ENCODE results near the gene TMEM95.

Gene TMEM95

GRCh38 chr17:7382901-7383300 lies 27.9 kb downstream of the TMEM95 start:
- no peak for DNase-seq

GRCh38 chr17:7383371-7383741 lies 28.4 kb downstream of the TMEM95 start:
- DNase-seq: no peak

- DNase-seq: no peak
Measured at GRCh38 chr17:7383742-7384488, 29.0 kb downstream of the TMEM95 start.

- no peak for DNase-seq
Measured at GRCh38 chr17:7384489-7385081, 29.6 kb downstream of the TMEM95 start.

GRCh38 chr17:7388856-7389255 lies 33.9 kb downstream of the TMEM95 start:
- DNase-seq: no peak

- DNase-seq: no peak
Measured at GRCh38 chr17:7389924-7390910, 35.3 kb downstream of the TMEM95 start.

GRCh38 chr17:7391307-7391706 lies 36.4 kb downstream of the TMEM95 start:
- no peak for DNase-seq

- no peak for DNase-seq
Measured at GRCh38 chr17:7392696-7393612, 38.0 kb downstream of the TMEM95 start.

GRCh38 chr17:7393613-7394451 lies 38.9 kb downstream of the TMEM95 start:
- DNase-seq: no peak

- peak; percentile 47 for DNase-seq
Measured at GRCh38 chr17:7394452-7395191, 39.7 kb downstream of the TMEM95 start, which contains the start of gene PLSCR3. Gene PLSCR3, minus strand, starts transcription at chr17:7394525. Its CDS starts 415 bp downstream, at chr17:7394110.

- no peak for DNase-seq
Measured at GRCh38 chr17:7396147-7396546, 41.2 kb downstream of the TMEM95 start.

GRCh38 chr17:7398612-7399011 lies 43.7 kb downstream of the TMEM95 start:
- no peak for DNase-seq

GRCh38 chr17:7403043-7403726 lies 48.2 kb downstream of the TMEM95 start:
- no peak for DNase-seq

GRCh38 chr17:7403727-7403976 lies 48.7 kb downstream of the TMEM95 start:
- DNase-seq: no peak

GRCh38 chr17:7403977-7404736 lies 49.2 kb downstream of the TMEM95 start, which contains the start of gene TMEM256:
Gene TMEM256, minus strand, starts transcription at chr17:7404097. Its CDS starts 13 bp downstream, at chr17:7404084.
- peak; percentile 81 for DNase-seq

GRCh38 chr17:7404737-7405349 lies 49.9 kb downstream of the TMEM95 start:
- no peak for DNase-seq

GRCh38 chr17:7405350-7406234 lies 50.6 kb downstream of the TMEM95 start:
- no peak for DNase-seq

All from NK-92 treated with Interleukin-12 subunit alpha and Interleukin-12 subunit beta, amount 100 ng/mL, for 24 hours (cell line).